Activated T-cell treated with anti-CD3 and anti-CD28 coated beads, Interleukin-2, amount 50 U/mL, for 48 hours (primary cell): ENCODE data around the gene ACADVL.

Experiments used
- DNase-seq, 2 experiments: peaks; one replicate each; pipeline ENCODE4 v3.0.0-alpha.2; 2020

ACADVL gene

DNA sequence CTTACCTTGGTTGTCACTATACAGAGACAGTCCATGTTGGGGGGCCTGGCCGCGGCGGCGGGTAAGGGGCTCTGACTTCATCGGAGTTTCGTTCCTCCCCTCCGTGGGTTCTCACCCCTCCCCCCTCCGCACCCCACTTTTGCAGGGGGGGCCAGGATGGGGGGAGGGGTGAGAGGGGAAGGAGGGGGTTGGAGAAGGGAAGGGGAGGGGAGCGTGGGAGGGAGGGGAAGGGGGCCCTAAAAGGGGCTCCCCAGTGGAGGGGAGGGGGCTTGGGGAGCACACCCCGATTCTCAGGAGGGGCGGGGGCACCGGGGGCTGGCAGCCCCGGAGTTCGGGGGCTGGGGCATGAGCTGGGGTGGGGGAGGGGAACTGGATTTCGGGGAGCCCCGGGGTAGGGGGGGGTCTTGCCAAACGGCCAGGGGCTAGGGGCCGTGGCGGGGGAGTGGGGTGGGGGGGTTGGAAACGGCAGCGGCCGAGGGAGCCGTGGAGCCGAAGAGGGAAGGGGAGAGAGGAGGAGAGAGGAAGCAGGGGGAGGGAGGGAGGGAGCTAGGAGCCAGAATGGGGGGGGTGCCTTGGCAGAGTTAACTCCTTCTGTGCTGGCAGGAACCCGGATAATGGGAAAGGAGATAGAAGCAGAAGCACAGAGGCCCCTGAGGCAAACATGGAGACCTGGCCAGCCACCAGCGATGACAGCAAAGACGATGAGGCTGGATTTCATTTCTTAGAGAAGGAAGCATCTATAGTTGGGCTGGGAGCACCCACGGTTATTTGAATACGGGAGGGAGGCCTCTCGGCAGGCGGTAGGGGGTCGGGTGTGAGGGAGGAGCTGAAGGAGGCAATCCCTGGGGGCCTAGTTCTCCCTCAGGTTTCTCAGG lies 2.4 kb upstream of the ACADVL start:
- DNase-seq, result peak; percentile 46 to 48

DNA sequence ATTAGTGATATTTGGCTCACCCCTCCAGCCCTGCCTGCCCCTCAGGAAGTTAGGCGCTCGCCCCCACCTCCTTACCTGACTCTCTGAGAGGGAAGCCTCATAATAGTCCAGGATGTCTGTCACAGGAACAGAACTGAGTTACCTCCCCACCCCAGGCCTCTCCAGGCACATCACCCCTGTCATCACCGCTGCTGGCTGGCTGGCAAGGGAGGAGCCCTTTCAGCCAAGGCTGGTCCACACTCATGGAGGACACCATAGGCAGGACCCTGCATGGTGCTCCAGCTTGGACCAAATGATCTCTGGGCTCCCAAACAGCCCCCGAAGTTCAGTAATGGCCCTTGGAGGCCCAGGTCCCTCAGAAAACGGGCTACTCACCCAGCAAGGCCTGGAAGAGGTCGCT lies 1.6 kb upstream of the ACADVL start:
- DNase-seq, result peak; percentile 46 to 47

DNA sequence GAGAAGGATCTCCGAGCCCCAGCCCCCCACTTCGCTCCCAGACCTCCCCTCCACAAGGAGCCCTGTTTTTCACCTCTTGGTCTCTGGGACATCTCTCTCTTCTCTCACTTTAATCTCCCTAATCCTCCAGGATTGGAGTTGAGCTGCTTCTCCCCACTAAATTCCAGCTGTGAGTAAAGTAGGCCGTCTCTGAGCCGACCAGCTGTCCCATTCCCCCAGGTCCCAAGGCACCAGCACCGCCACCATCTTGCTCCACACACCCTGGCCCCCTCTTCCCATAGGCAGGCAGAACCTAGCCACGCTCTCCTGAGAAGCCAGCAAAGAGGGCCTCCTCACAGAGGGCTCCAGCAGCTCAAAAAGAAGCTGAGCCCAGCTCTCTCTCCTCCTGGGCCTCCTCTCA lies 980 bp upstream of the ACADVL start:
- DNase-seq, result no peak

DNA sequence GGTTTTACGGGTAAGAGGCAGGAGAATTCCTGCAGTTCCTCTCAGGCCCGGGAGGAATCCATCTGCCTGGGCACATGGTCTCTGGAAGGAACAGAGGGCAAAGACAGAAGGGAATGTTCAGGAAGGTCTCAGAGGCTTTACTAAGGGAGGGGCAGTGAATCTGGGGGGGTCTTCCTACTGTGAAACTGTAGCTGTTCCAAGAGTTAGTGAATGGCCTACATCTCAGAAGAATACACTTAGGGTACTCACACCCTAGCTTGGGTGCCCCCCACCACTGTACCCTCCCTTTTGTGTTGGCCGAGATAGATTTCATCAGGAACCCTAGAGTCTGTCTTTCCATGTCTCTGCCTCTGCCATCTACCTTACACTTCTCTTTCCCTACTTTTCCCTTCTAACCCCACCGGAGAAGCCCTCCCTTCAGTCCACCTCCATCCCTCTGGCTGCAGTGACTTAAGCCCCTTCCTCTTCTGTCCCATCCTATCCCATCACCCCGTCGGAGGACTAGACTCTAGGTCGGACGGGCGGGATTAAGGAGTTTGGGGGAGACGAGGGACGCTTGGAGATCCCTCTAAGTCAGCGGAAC lies 418 bp upstream of the ACADVL start:
- DNase-seq, result no peak

DNA sequence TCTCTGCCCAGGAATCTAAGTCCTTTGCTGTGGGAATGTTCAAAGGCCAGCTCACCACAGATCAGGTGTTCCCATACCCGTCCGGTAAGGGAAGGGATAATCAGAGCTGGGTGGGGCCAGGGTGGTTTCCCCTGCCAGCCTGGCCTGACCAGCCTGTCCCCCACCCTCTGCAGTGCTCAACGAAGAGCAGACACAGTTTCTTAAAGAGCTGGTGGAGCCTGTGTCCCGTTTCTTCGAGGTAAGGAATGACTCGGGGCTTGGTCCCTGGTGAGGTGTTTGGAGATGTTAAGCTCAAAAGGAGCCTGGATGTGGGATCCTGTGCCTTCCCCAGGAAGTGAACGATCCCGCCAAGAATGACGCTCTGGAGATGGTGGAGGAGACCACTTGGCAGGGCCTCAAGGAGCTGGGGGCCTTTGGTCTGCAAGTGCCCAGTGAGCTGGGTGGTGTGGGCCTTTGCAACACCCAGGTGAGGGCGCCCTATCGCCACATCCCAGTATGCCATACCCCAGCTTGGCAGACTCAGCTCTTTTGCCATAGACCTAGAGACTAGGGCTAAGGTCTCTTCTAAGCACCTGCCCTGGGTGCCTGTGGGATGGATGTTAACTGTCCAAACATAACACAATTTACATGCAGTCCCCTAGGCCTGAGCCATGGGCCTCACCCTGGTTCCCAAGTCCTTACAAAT lies 997 bp downstream of the ACADVL start:
- peak; percentile 74 to 80 for DNase-seq

DNA sequence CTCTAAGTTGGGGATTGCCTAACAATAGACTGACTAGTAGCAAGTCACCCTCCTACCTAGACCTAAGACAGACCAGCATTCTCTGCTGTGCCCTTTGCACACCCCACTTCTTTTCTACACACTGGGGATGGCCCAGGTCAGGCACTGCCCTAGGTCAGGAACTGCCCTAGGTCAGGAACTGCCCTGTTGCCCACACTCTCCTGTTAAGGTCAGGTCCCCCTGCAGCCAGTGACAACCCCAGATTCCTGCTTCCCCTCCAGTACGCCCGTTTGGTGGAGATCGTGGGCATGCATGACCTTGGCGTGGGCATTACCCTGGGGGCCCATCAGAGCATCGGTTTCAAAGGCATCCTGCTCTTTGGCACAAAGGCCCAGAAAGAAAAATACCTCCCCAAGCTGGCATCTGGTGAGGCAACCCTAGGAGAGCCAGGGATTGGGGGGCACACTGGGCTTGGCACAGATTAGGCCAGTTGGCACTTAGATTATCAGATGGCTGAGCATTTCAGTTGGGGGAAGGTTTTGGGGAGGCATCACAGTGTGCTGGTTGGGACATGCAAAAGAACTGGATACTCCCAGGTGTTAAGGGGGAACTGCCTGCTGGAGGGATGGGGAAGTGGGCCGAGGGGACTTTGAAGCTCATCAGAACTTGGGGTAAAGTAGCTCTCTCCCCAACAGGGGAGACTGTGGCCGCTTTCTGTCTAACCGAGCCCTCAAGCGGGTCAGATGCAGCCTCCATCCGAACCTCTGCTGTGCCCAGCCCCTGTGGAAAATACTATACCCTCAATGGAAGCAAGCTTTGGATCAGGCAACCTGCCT lies 1.7 kb downstream of the ACADVL start:
- DNase-seq, result no peak

DNA sequence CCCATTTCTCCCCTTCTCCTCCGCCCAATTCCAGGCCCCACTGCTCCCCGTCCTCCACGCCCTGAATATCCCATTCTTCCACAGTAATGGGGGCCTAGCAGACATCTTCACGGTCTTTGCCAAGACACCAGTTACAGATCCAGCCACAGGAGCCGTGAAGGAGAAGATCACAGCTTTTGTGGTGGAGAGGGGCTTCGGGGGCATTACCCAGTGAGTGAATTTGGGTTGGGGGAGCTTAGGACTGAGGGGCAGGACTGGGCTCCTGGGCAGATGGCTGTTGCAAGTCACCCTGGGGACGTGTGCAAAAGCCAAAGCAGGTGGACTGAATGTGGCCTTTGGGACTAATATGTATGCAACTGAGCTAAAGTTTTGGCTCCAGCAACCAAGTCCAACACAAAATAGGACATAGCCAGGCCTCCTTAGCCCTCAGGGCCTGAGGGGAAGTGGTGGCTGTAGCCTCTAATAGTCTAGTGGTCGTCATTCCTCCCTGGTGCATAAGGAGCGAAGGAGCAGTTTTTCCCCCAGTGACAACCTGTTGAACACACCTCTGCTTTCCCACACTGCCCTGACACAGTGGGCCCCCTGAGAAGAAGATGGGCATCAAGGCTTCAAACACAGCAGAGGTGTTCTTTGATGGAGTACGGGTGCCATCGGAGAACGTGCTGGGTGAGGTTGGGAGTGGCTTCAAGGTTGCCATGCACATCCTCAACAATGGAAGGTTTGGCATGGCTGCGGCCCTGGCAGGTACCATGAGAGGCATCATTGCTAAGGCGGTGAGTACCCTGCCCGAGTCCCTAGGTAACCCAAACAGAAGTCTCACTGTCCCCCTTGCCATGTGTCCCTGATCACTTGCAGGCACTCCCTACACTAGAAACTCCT lies 2.6 kb downstream of the ACADVL start:
- no peak for DNase-seq

DNA sequence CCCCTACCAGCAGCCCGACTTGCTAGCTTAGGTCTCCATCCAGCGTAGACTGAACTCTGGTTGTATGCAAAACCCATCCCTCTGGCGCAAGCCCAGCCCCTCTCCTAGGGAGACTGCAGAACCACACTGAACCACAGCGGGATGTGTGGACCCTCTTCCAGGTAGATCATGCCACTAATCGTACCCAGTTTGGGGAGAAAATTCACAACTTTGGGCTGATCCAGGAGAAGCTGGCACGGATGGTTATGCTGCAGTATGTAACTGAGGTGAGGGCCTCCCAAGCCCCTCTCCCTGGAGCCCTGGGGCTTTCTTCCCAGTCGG lies 3.2 kb downstream of the ACADVL start:
- DNase-seq, result no peak

DNA sequence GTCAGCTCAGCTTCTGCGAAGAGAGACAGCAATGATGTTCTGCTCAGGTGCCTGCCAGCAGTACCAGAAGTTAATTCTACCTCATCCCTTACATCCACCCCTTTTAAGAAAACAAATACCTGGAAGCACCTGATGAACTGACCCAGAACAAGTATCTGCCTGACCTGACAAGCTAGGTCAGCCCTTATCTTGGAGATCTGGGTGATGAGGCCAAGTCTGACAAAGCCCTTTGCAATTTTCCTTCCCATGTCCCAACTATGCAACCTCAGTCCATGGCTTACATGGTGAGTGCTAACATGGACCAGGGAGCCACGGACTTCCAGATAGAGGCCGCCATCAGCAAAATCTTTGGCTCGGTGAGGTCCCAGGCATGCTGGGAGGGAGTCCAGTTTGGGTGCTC lies 3.6 kb downstream of the ACADVL start:
- no peak for DNase-seq

DNA sequence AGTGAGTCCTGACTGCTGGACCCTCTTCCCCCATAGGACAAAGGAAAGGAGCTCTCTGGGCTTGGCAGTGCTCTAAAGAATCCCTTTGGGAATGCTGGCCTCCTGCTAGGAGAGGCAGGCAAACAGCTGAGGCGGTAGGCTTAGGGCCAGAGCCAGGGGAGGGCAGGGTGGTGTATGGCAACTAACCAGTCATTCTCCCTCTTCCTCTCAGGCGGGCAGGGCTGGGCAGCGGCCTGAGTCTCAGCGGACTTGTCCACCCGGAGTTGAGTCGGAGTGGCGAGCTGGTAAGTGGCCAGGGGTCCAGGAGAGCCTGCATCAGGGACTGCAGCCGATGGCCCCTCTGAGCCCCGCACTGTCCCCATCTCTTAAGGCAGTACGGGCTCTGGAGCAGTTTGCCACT lies 4.4 kb downstream of the ACADVL start:
- no peak for DNase-seq

DNA sequence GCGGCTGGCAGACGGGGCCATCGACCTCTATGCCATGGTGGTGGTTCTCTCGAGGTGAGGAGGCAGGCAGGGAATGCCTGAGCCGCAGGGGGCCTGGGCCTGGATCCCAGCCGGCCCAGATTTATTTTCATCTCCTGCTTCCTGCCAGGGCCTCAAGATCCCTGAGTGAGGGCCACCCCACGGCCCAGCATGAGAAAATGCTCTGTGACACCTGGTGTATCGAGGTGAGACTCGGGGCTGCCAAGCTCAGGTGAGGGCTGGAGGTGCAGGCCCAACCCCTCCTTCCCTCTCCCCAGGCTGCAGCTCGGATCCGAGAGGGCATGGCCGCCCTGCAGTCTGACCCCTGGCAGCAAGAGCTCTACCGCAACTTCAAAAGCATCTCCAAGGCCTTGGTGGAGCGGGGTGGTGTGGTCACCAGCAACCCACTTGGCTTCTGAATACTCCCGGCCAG lies 4.9 kb downstream of the ACADVL start:
- no peak for DNase-seq

DNA sequence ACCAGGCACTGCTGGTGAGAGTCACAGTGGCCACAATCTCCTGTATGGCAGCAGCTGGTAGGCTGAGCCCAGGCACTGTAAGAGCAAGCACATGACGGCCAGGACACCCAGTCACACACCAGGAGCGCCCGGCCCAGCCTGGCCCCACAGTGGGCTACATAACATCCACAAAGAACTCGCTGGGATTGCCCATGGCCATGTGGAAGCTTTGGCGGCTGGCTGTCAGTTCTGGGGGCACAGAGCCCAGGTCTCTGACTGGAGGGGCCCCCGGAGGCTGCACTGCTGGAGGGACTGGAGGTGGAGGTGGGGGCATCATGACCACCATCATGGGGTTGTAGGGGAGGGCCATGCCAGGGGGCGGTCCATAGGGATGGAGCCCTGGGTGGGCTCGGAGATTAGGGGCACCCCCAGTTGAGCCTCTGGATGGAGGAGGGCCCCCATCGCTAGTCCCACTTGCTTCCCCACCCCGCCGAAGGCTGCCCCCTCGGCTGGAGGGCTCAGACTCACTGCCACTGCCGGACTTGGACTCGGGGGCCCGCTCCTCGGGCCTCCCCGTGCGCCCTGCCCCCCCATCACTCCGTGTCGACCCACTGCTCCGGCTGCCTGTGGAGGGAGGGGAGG lies 6.1 kb downstream of the ACADVL start:
- no peak for DNase-seq

DNA sequence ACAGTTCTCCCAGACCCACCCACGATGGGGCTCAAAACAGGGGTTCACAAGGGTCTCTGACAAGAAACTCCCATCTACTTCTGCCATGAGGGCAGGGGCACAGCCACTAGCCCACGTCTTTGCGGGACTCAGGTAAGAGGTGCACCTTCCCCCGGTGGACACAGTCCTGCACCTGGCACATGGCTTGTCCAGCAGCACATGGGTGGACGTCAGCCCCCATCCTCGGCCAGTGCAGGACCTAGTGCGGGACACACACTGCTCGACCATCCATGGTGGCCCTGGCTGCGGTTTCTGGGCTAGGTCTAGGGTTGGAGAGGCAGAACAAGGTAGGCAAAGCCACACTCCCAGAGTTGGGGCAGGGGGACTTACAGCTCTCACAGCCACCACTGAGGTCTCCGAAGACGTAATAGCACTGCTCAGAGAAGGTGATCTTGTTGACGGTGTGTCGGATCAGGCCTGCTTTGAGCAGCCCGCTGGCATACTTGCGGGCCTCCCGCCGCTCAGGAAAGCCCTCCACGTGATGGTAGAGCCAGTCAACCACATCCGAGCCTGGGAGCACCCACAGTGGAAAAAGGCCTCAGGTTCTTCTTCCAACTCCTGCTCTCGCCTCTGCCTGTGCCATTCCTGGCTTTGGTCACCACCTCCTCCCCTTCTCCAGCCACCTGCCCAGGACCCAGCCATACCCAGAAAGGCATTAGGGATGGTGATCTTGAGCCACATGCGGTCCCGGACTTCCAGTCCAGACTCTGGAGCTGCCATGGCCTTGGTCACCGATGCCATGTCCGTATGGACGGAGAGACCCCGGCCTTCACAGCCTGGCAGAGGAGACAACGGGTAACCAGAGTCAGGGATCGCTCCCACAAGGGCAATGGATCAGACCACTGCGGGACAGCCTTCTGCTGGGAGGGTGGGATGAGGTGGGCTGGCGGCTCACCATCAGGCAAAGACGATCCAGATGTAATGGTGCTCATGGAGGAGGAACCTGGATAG lies 7.3 kb downstream of the ACADVL start:
- no peak for DNase-seq

DNA sequence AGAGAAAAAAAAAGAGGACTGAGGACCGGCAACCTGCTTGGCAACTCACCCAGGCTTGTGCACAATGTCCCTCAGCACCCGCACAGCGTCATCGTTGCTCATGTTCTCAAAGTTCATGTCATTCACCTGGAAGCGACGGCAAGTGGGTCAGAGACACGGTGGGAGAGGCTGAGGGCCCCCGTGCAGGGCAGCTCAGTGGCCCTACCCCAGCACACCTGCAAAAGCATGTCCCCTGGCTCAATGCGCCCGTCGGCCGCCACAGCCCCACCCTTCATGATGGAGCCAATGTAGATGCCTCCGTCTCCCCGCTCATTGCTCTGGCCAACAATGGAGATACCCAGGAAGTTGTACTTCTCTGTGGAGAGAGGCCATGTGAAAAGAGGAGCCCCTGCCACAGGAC lies 9.2 kb downstream of the ACADVL start:
- DNase-seq, result no peak

DNA sequence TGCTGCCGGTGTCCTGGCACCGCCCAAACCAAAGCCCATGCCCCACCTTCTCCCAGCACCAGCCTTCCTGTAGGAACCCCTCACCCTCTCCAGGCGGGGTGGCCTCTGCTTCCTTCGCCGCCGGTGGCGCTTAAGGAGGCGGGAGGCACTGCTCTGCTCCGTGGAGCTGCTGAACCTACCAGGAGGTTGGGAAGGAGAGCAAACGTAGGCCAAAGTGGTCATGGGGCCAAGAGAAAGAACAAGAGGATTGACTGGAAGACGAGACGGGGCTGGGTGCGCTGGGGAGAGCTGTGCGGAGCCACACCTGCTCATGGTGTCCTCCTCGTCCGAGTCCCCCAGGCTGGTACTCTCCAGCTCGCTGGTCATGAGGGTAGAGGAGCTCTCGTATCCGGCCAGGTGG lies 9.8 kb downstream of the ACADVL start:
- DNase-seq, result no peak

DNA sequence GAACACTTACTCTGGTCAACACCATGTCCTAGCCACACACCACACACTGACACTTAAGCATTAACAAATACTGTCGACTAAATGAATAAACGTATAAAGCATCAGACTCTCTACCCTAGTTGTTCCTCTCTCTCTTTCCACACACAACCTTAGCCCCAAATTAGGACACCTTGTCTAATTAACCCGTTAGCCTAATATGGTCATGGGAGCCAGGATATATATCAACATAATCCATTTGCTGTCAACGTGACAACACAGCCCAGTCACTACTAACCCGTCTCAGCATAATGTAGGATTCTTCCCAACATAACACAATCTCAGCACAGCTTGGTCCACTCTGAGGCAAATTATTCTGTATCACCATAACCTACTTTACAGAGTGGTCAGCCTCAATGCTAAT lies 12.4 kb downstream of the ACADVL start:
- no peak for DNase-seq

DNA sequence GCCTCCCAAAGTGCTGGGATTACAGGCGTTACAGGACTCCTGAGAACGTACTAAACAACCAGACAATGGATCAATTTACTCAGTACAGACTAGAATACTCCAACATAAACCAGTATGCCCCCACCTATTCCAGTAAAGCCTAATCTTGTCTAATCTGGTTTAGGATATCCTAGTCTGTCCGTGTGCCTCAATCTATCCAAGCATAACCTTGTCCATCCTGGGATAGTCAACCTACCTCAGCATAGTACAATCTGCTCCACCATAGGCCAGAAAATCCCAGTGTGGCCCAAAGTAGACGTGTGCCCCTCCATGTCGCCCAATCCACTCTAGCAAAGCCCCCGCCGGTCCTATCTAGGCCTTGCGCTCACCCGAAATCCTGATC lies 14.0 kb downstream of the ACADVL start:
- no peak for DNase-seq

DNA sequence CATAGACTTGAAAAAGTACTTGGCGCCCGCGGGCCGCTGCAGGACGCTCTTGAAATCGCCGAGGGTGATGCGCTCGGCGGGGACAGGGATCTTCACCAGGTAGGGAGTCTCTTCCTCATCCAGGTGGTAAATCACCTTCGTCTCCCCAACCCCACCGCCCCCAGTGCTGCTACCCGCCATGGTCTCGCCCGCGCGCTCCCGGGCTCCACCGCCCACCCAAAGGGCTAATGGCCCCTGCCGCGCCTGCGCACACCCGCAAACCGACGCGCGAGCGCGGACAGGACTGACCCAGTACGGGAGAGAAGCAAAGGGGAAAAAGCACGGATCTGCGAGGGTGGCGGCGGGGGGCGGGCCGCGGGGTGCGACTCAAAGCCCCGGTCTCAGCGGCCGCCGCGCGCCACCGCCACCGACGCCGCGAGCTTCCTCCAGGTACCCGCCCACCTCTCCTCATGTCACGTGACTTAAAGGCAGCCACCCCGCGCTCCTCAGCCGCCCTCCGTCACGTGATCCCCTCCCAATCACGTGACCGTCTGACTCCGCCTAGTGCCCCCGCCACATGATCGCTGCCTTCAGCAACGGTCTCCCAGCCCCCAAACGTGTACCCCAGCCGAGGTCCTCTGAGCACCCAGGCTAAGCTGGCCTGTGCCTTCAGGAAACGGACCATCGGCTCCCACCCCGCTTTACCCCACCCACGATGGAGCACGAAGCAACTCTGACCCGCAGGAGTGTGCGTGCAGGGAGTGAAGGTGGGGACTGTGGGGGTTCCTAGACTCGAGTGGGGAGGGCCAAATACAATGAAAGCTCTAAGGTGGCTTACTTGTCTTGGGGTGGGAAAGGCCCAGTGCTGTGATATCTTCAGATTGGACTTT lies 14.6 kb downstream of the ACADVL start, which contains the start of gene DVL2:
Gene DVL2, minus strand, starts transcription at position 435 of the 869 bp plus-strand sequence. Its CDS starts 255 bp downstream, at position 180.
- peak; percentile 95 to 97 for DNase-seq
